K562 (cell line): ENCODE measurements around the gene TRMT10B. TPM values are rescaled to one million over a fixed set of nuclear protein-coding genes. Genes with fewer than 3 reads are reported as not detected.

Experiments
- BACH1 ChIP-seq: fragments of 200-800 bp; sonication (Bioruptor generic); IDR thresholded peaks from 2 replicates; pipeline ENCODE4 v1.6.1; 2016; ENCODE audit warnings: missing genetic modification characterization, missing compliant biosample characterization
- CAMTA2 ChIP-seq: fragments of 250-450 bp; sonication (Bioruptor Pico); conservative IDR thresholded peaks from 2 replicates; pipeline ENCODE4 v1.5.1; 2022
- EGR1 ChIP-seq: fragments of 450-650 bp; conservative IDR thresholded peaks from 2 replicates; pipeline ENCODE4 v1.6.1; 2017; ENCODE audit warnings: mild to moderate bottlenecking
- ESRRB ChIP-seq: fragments of 250-450 bp; sonication (Bioruptor Pico); IDR thresholded peaks from 2 replicates; pipeline ENCODE4 v1.5.0; 2020; ENCODE audit warnings: mild to moderate bottlenecking, moderate library complexity, borderline replicate concordance
- FOXP1 ChIP-seq: sonication (generic); formaldehyde crosslinking; IDR thresholded peaks from 2 replicates; pipeline ENCODE4 v1.8.0; 2022; ENCODE audit warnings: mild to moderate bottlenecking, missing genetic modification reagents
- GABPB2 ChIP-seq: fragments of 250-450 bp; sonication (Bioruptor Pico); conservative IDR thresholded peaks from 2 replicates; pipeline ENCODE4 v1.5.1; 2021; ENCODE audit warnings: mild to moderate bottlenecking
- MTA1 ChIP-seq: fragments of 450-650 bp; IDR thresholded peaks from 2 replicates; pipeline ENCODE4 v1.6.1; 2017; ENCODE audit warnings: borderline replicate concordance
- MXI1 ChIP-seq: IDR thresholded peaks from 2 replicates; pipeline ENCODE4 v1.6.1; 2011; ENCODE audit warnings: low read depth, mild to moderate bottlenecking, improper control_type of control experiment, low read length
- NCOA4 ChIP-seq: fragments of 450-650 bp; IDR thresholded peaks from 2 replicates; pipeline ENCODE4 v1.6.1; 2018; ENCODE audit warnings: mild to moderate bottlenecking; ENCODE audit not compliant: partially characterized antibody
- NFIX ChIP-seq: fragments of 250-450 bp; sonication (Bioruptor Pico); IDR thresholded peaks from 2 replicates; pipeline ENCODE4 v1.4.0; 2020; ENCODE audit warnings: low read depth, mild to moderate bottlenecking, moderate library complexity
- SMAD1 ChIP-seq: fragments of 150-350 bp; IDR thresholded peaks from 2 replicates; pipeline ENCODE4 v1.6.1; 2014; ENCODE audit warnings: low read length, low read depth; ENCODE audit not compliant: partially characterized antibody
- TOE1 ChIP-seq, 2 experiments: fragments of 450-650 bp in 1 of 2; sonication (generic) in 1 of 2; formaldehyde crosslinking in 1 of 2; IDR thresholded peaks; 2 replicates each; pipeline versions ENCODE4 v1.7.1 to v1.8.0; 2016 to 2022; ENCODE audit warnings: borderline replicate concordance in 2 of 2, mild to moderate bottlenecking in 2 of 2, antibody characterized with exemption in 1 of 2, inconsistent platforms in 1 of 2, low read depth in 1 of 2, missing genetic modification reagents in 1 of 2, moderate library complexity in 1 of 2
- ZKSCAN3 ChIP-seq: fragments of 250-450 bp; sonication (Bioruptor Pico); IDR thresholded peaks from 2 replicates; pipeline ENCODE4 v1.4.0; 2020
- ZNF436 ChIP-seq: fragments of 250-450, 450-650 bp; sonication (Bioruptor Pico); formaldehyde crosslinking; IDR thresholded peaks from 2 replicates; pipeline ENCODE4 v1.7.0; 2020; ENCODE audit warnings: mild to moderate bottlenecking
- polyA plus RNA-seq, 8 experiments: library from polyadenylated mRNA; depleted of rRNA in 4 of 8; stranded (reverse) in 5 of 8; unstranded in 3 of 8; fragments of >200 nt; fragmentation: Nextera tagmentation in 2 of 8; fragmentation: Illumina TruSeq in 1 of 8; extraction: Ambion mirVana in 2 of 8; extraction: Trizol in 1 of 8; gene quantifications; 2 replicates each; pipeline versions ENCODE4 v1.2.1 to v1.2.3, GENCODE V29; 2011 to 2014; ENCODE audit warnings: inconsistent platforms in 1 of 8, missing spikeins in 1 of 8
- total RNA-seq, 7 experiments: library from RNA; depleted of rRNA in 6 of 7; stranded (reverse); fragments of >200 nt in 6 of 7; fragmentation: Illumina TruSeq in 2 of 7; extraction: Trizol in 2 of 7; gene quantifications; 2 replicates each; pipeline versions ENCODE4 v1.2.1 to v1.2.3, GENCODE V29; 2011 to 2021; ENCODE audit warnings: low replicate concordance in 1 of 7
- TF ChIP-seq, protein P1 (sequence below), 3 experiments: fragments of 200-800 bp in 1 of 3; sonication (Bioruptor generic) in 1 of 3; sonication (generic) in 1 of 3; formaldehyde crosslinking in 1 of 3; IDR thresholded peaks; 2 replicates each; pipeline versions ENCODE4 v1.6.1 to v1.8.0; 2016 to 2022; ENCODE audit warnings: mild to moderate bottlenecking in 2 of 3, missing compliant biosample characterization in 2 of 3, missing genetic modification characterization in 2 of 3, missing genetic modification reagents in 1 of 3
- TF ChIP-seq, protein P2 (sequence below): fragments of 250-450 bp; sonication (Bioruptor Pico); IDR thresholded peaks from 2 replicates; pipeline ENCODE4 v1.8.0; 2021; ENCODE audit warnings: mild to moderate bottlenecking, moderate library complexity
- TF ChIP-seq, protein P3 (sequence below): fragments of 200-800 bp; sonication (Bioruptor generic); IDR thresholded peaks from 2 replicates; pipeline ENCODE4 v1.6.1; 2017; ENCODE audit warnings: missing genetic modification characterization, missing compliant biosample characterization
- TF ChIP-seq, protein P4 (sequence below): sonication (generic); formaldehyde crosslinking; IDR thresholded peaks from 2 replicates; pipeline ENCODE4 v1.8.0; 2022; ENCODE audit warnings: mild to moderate bottlenecking, missing genetic modification reagents
- TF ChIP-seq, protein P5 (sequence below): fragments of 250-450 bp; sonication (Bioruptor Pico); IDR thresholded peaks from 2 replicates; pipeline ENCODE4 v1.8.0; 2021; ENCODE audit warnings: borderline replicate concordance, mild to moderate bottlenecking, moderate library complexity; ENCODE audit not compliant: poor library complexity, severe bottlenecking
- TF ChIP-seq, protein P6 (sequence below): fragments of 200-800 bp; sonication (Bioruptor generic); IDR thresholded peaks from 2 replicates; pipeline ENCODE4 v1.6.1; 2017; ENCODE audit warnings: missing genetic modification characterization, missing compliant biosample characterization

Gene TRMT10B
- total and polyA plus RNA-seq, 9 of the 15 experiments (the other 6 are each of a cell fraction or from before 2014, with no cell fraction given) = 2.9 to 13.4 (median 7.0) TPM

DNA sequence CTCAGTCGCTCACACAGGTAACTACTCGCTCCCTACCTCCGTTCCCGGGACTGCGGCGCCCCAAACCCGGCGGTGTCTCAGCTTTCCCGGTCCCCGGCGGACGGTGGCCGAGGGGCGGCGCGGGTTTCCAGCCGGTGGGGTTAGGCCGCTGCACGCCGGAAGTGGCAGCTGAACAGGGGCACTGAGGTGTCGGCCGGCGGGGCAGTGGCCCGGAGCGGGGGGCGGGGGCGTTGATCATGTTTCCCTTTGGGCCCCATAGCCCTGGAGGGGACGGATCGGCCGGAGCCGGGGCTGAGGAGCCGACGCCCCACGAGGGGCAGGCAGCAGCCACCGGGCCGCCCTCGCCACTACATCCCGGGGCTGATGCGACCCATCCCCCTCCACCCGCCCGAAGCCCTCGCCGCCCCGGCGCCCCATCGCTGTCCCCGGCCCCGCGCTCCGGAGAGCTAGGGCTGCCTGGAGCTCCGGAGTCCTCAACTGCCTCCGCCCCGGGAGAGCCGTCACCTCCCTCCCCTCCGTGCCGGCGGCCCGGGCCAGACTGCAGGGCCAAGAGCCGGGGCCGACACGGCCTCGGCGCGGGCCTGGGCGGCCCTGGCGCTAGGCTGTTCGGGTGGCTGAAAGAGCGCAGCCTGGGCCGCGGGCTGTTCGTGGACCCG lies 47.2 kb downstream of the TRMT10B start, which contains the start of gene DCAF10 (continued):
- TF ChIP-seq, protein P1, sequence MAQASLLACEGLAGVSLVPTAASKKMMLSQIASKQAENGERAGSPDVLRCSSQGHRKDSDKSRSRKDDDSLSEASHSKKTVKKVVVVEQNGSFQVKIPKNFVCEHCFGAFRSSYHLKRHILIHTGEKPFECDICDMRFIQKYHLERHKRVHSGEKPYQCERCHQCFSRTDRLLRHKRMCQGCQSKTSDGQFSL (CRISPR knock-in tag; IDR thresholded peaks at IDR 0.05) = peak; percentile 84; the same call in 1 of the 2 replicates
- TF ChIP-seq, protein P1 (tag; IDR thresholded peaks at IDR 0.05) = no peak; a peak in 1 of 4 replicates
- no peak for TF ChIP-seq BACH1 (tag)
- no peak for TF ChIP-seq ZKSCAN3 (CRISPR knock-in tag)
- TF ChIP-seq, protein P2, sequence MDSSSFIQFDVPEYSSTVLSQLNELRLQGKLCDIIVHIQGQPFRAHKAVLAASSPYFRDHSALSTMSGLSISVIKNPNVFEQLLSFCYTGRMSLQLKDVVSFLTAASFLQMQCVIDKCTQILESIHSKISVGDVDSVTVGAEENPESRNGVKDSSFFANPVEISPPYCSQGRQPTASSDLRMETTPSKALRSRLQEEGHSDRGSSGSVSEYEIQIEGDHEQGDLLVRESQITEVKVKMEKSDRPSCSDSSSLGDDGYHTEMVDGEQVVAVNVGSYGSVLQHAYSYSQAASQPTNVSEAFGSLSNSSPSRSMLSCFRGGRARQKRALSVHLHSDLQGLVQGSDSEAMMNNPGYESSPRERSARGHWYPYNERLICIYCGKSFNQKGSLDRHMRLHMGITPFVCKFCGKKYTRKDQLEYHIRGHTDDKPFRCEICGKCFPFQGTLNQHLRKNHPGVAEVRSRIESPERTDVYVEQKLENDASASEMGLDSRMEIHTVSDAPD (CRISPR knock-in tag) = no peak
- no peak for TF ChIP-seq CAMTA2 (CRISPR knock-in tag)
- TF ChIP-seq, protein P3, sequence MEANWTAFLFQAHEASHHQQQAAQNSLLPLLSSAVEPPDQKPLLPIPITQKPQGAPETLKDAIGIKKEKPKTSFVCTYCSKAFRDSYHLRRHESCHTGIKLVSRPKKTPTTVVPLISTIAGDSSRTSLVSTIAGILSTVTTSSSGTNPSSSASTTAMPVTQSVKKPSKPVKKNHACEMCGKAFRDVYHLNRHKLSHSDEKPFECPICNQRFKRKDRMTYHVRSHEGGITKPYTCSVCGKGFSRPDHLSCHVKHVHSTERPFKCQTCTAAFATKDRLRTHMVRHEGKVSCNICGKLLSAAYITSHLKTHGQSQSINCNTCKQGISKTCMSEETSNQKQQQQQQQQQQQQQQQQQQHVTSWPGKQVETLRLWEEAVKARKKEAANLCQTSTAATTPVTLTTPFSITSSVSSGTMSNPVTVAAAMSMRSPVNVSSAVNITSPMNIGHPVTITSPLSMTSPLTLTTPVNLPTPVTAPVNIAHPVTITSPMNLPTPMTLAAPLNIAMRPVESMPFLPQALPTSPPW (CRISPR knock-in tag) = peak; percentile 84
- TF ChIP-seq FOXP1 (CRISPR knock-in tag) = peak; percentile 93; the same call in 1 of the 2 replicates
- no peak; the same call in 1 of the 2 replicates for TF ChIP-seq GABPB2 (CRISPR knock-in tag)
- TF ChIP-seq EGR1 = peak; percentile 92
- peak; percentile 18 for TF ChIP-seq SMAD1
- TF ChIP-seq MTA1 = no peak; the same call in 1 of the 2 replicates
- peak; percentile 67; the same call in 1 of the 2 replicates for TF ChIP-seq MXI1
- TF ChIP-seq NFIX (CRISPR knock-in tag) = no peak
- TF ChIP-seq, protein P4, sequence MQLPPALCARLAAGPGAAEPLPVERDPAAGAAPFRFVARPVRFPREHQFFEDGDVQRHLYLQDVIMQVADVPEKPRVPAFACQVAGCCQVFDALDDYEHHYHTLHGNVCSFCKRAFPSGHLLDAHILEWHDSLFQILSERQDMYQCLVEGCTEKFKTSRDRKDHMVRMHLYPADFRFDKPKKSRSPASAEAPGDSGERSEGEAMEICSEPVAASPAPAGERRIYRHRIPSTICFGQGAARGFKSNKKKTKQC (CRISPR knock-in tag) = peak; percentile 91
- no peak for TF ChIP-seq ESRRB (CRISPR knock-in tag)
- no peak for TF ChIP-seq ZNF436 (CRISPR knock-in tag)
- TF ChIP-seq, protein P5, sequence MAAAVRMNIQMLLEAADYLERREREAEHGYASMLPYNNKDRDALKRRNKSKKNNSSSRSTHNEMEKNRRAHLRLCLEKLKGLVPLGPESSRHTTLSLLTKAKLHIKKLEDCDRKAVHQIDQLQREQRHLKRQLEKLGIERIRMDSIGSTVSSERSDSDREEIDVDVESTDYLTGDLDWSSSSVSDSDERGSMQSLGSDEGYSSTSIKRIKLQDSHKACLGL (CRISPR knock-in tag) = peak; percentile 46
- TF ChIP-seq, protein P6, sequence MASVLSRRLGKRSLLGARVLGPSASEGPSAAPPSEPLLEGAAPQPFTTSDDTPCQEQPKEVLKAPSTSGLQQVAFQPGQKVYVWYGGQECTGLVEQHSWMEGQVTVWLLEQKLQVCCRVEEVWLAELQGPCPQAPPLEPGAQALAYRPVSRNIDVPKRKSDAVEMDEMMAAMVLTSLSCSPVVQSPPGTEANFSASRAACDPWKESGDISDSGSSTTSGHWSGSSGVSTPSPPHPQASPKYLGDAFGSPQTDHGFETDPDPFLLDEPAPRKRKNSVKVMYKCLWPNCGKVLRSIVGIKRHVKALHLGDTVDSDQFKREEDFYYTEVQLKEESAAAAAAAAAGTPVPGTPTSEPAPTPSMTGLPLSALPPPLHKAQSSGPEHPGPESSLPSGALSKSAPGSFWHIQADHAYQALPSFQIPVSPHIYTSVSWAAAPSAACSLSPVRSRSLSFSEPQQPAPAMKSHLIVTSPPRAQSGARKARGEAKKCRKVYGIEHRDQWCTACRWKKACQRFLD (CRISPR knock-in tag) = no peak; the same call in 1 of the 2 replicates
- TF ChIP-seq NCOA4 = no peak
- TF ChIP-seq TOE1 (IDR thresholded peaks at IDR 0.05; ENCODE audit: borderline replicate concordance) = peak; percentile 90
- TF ChIP-seq TOE1 (CRISPR knock-in tag; IDR thresholded peaks at IDR 0.05; ENCODE audit: borderline replicate concordance, low read depth) = 0 out of 2 replicates have a peak, but pooled peaks have one; percentile 19
